GM23338 (cell line): ENCODE data around the gene TSPEAR. TPM values are rescaled to one million over a fixed set of nuclear protein-coding genes. Genes with fewer than 3 reads are reported as not detected.
A peak's percentile ranks its signal among the peaks of the same experiment; 100 is the strongest.

Source experiments
- ATAC-seq: fragments of 200-7000 bp; cut with Tn5 transposase; 3 replicates; pipeline ENCODE4 v1.9.1; 2020
- DNase-seq: peaks from one replicate; pipeline ENCODE4 v3.0.0-alpha.2; 2015; ENCODE audit warnings: low spot score
- H2AFZ ChIP-seq: fragments of 200-600 bp; sonication (generic); 2 replicates; pipeline ENCODE4 v1.8.0; 2016; ENCODE audit warnings: antibody characterized with exemption, mild to moderate bottlenecking, moderate library complexity
- H3F3A ChIP-seq: fragments of 200-600 bp; sonication (generic); replicated peaks from 2 replicates; pipeline ENCODE4 v1.8.0; 2017; ENCODE audit warnings: antibody characterized with exemption, mixed run types, low read depth
- H3K27ac ChIP-seq: fragments of 200-600 bp; sonication (generic); 2 replicates; pipeline ENCODE4 v1.6.1; 2016; ENCODE audit warnings: low read depth
- H3K27me3 ChIP-seq: fragments of 200-600 bp; sonication (generic); 2 replicates; pipeline ENCODE4 v1.8.0; 2016; ENCODE audit warnings: mild to moderate bottlenecking, mixed run types, moderate library complexity; ENCODE audit not compliant: insufficient read depth
- H3K36me3 ChIP-seq: fragments of 200-600 bp; sonication (generic); 2 replicates; pipeline ENCODE4 v1.8.0; 2016; ENCODE audit warnings: mild to moderate bottlenecking; ENCODE audit not compliant: insufficient read depth
- H3K4me1 ChIP-seq: fragments of 200-600 bp; sonication (generic); 2 replicates; pipeline ENCODE4 v1.8.0; 2016; ENCODE audit warnings: mild to moderate bottlenecking, moderate library complexity; ENCODE audit not compliant: insufficient read depth
- H3K4me2 ChIP-seq: fragments of 200-600 bp; sonication (generic); 2 replicates; pipeline ENCODE4 v1.7.1; 2017; ENCODE audit warnings: mixed run types
- H3K4me3 ChIP-seq: fragments of 200-600 bp; sonication (generic); 2 replicates; pipeline ENCODE4 v1.6.1; 2016; ENCODE audit warnings: mixed run types
- H3K79me2 ChIP-seq: fragments of 200-600 bp; sonication (generic); replicated peaks from 2 replicates; pipeline ENCODE4 v1.8.0; 2017; ENCODE audit warnings: mild to moderate bottlenecking; ENCODE audit not compliant: insufficient read depth
- H3K9me2 ChIP-seq: fragments of 200-600 bp; sonication (generic); 2 replicates; pipeline ENCODE4 v1.8.0; 2017; ENCODE audit not compliant: insufficient read depth
- H4K20me1 ChIP-seq: fragments of 200-600 bp; sonication (generic); replicated peaks from 2 replicates; pipeline ENCODE4 v1.8.0; 2017; ENCODE audit warnings: mild to moderate bottlenecking; ENCODE audit not compliant: insufficient read depth
- H3K27ac Mint-ChIP-seq: 2 replicates; pipeline ENCODE4 v1.8.0; 2020; ENCODE audit warnings: inconsistent platforms, mild to moderate bottlenecking, moderate library complexity, mixed read lengths
- H3K27me3 Mint-ChIP-seq: 3 replicates; pipeline ENCODE4 v1.8.0; 2022; ENCODE audit warnings: low read depth, mild to moderate bottlenecking, moderate library complexity, mixed read lengths, inconsistent platforms; ENCODE audit not compliant: insufficient read depth, poor library complexity
- H3K36me3 Mint-ChIP-seq: 3 replicates; pipeline ENCODE4 v1.8.0; 2021; ENCODE audit warnings: low read depth, mild to moderate bottlenecking, inconsistent platforms, moderate library complexity, mixed read lengths
- H3K4me1 Mint-ChIP-seq: 3 replicates; pipeline ENCODE4 v1.8.0; 2020; ENCODE audit warnings: mild to moderate bottlenecking, inconsistent platforms, mixed read lengths
- H3K4me3 Mint-ChIP-seq: 3 replicates; pipeline ENCODE4 v1.8.0; 2021; ENCODE audit warnings: moderate library complexity, mild to moderate bottlenecking, inconsistent platforms, mixed read lengths
- H3K9me3 Mint-ChIP-seq: 3 replicates; pipeline ENCODE4 v1.8.0; 2020; ENCODE audit warnings: moderate library complexity, mild to moderate bottlenecking, inconsistent platforms, mixed read lengths
- POLR2AphosphoS5 ChIP-seq: IDR thresholded peaks from 2 replicates; pipeline ENCODE4 v1.6.1; 2016; ENCODE audit warnings: antibody characterized with exemption, low read depth
- STAT1 ChIP-seq: IDR thresholded peaks from one replicate; pipeline ENCODE4 v1.6.1; 2016; ENCODE audit warnings: antibody characterized with exemption; ENCODE audit not compliant: unreplicated experiment
- ZNF331 ChIP-seq: fragments of 250-450 bp; sonication (Bioruptor Pico); IDR thresholded peaks from 2 replicates; pipeline ENCODE4 v1.5.0; 2020; ENCODE audit warnings: low read depth, mild to moderate bottlenecking, moderate library complexity
- polyA plus RNA-seq: library from polyadenylated mRNA; unstranded; fragments of >200 nt; fragmentation: Nextera tagmentation; extraction: Ambion mirVana; gene quantifications from 2 replicates; pipeline ENCODE4 v1.2.1, GENCODE V29; 2016
- total RNA-seq: library from RNA; depleted of rRNA; stranded (reverse); fragments of >200 nt; shearing (Covaris generic); gene quantifications from 2 replicates; pipeline ENCODE4 v1.2.3, GENCODE V29; 2014
- TF ChIP-seq, protein P1 (sequence below), 2 experiments: fragments of 200-600 bp in 1 of 2; sonication (generic) in 1 of 2; conservative IDR thresholded peaks; 2 replicates each; pipeline versions ENCODE4 v1.5.1 to v1.6.1; 2016 to 2017; ENCODE audit warnings: antibody characterized with exemption in 2 of 2, low read depth in 2 of 2, mild to moderate bottlenecking in 2 of 2, moderate library complexity in 1 of 2
- TF ChIP-seq, protein P2 (sequence below): fragments of 250-450 bp; sonication (Bioruptor Pico); IDR thresholded peaks from 2 replicates; pipeline ENCODE4 v1.5.0; 2020; ENCODE audit warnings: mild to moderate bottlenecking, moderate library complexity

TSPEAR gene
- total and polyA plus RNA-seq, 2 experiments from 2014 or later, result 0.35 to 0.92 TPM

DNA sequence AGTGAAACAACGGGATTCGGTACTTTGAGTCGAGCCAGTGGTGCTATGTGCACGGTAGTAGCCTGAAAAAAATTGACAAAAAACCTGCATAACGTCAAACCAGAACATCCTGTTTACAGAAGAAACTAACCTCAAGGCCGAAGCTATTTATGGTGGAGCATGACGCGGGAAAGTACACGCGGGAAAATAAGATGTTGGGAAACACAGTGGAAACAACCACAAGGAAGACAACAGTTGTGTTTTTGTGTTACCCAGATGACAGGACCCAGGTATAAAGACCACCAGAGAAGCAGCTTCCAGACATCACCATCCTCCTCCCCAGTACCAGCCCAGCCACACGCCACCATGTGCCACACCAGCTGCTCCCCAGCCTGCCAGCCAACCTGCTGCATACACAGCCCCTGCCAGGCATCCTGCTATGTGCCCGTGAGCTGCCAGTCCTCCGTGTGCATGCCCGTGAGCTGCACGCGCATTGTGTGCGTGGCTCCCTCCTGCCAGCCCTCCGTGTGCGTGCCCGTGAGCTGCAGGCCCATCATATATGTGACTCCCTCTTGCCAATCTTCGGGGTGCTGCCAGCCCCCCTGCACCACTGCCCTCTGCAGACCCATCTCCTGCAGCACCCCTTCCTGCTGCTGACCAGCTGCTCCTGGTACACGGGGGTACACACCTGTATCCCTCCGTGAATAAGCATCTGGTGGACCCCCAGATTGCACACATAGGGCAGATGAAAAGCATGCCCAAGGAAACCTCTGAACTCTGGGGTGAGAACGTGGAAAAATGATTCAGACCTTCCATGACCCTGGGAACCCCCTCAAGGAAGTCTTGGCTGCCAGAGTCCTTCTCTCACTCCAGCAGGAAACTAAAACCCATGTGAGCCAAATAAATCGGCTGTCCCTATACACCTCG lies 53.5 kb downstream of the TSPEAR start, which contains the start of gene KRTAP12-3:
Gene KRTAP12-3 (plus strand): TSS at position 298 of the 906 bp plus-strand sequence. CDS start 48 bp downstream, at position 346.
- Histone ChIP-seq H3K4me1 (peaks cover 31% of the 10 kb centered on the region), H3F3A (0 out of 2 replicates have a peak, but pooled peaks cover 3% of the 10 kb centered on the region), H4K20me1 (no peaks in the 10 kb centered on the region), H3K27ac (no peak within 1 kb of the TSS), H3K79me2 (no peaks in the 10 kb centered on the region), H3K36me3 (no peaks in the 10 kb centered on the region), H3K27me3 (no peaks in the 10 kb centered on the region), H3K9me2 (no peaks in the 10 kb centered on the region), H3K4me2 (0 out of 2 replicates have a peak within 1 kb of the TSS, but pooled peaks have one; percentile 47), H2AFZ (peak within 1 kb of the TSS; percentile 86), H3K4me3 (no peak within 1 kb of the TSS)
- no peak for DNase-seq
- peaks cover 21% of the 10 kb centered on the region for H3K9me3 Mint-ChIP-seq
- no peak within 1 kb of the TSS; the same call in 2 of the 3 replicates for H3K4me3 Mint-ChIP-seq
- no peak within 1 kb of the TSS; the same call in 1 of the 2 replicates for H3K27ac Mint-ChIP-seq
- TF ChIP-seq, protein P1, sequence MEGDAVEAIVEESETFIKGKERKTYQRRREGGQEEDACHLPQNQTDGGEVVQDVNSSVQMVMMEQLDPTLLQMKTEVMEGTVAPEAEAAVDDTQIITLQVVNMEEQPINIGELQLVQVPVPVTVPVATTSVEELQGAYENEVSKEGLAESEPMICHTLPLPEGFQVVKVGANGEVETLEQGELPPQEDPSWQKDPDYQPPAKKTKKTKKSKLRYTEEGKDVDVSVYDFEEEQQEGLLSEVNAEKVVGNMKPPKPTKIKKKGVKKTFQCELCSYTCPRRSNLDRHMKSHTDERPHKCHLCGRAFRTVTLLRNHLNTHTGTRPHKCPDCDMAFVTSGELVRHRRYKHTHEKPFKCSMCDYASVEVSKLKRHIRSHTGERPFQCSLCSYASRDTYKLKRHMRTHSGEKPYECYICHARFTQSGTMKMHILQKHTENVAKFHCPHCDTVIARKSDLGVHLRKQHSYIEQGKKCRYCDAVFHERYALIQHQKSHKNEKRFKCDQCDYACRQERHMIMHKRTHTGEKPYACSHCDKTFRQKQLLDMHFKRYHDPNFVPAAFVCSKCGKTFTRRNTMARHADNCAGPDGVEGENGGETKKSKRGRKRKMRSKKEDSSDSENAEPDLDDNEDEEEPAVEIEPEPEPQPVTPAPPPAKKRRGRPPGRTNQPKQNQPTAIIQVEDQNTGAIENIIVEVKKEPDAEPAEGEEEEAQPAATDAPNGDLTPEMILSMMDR (conservative IDR thresholded peaks at IDR 0.05; ENCODE audit: low read depth in 2 of 2), result no peak
- TF ChIP-seq, protein P2, sequence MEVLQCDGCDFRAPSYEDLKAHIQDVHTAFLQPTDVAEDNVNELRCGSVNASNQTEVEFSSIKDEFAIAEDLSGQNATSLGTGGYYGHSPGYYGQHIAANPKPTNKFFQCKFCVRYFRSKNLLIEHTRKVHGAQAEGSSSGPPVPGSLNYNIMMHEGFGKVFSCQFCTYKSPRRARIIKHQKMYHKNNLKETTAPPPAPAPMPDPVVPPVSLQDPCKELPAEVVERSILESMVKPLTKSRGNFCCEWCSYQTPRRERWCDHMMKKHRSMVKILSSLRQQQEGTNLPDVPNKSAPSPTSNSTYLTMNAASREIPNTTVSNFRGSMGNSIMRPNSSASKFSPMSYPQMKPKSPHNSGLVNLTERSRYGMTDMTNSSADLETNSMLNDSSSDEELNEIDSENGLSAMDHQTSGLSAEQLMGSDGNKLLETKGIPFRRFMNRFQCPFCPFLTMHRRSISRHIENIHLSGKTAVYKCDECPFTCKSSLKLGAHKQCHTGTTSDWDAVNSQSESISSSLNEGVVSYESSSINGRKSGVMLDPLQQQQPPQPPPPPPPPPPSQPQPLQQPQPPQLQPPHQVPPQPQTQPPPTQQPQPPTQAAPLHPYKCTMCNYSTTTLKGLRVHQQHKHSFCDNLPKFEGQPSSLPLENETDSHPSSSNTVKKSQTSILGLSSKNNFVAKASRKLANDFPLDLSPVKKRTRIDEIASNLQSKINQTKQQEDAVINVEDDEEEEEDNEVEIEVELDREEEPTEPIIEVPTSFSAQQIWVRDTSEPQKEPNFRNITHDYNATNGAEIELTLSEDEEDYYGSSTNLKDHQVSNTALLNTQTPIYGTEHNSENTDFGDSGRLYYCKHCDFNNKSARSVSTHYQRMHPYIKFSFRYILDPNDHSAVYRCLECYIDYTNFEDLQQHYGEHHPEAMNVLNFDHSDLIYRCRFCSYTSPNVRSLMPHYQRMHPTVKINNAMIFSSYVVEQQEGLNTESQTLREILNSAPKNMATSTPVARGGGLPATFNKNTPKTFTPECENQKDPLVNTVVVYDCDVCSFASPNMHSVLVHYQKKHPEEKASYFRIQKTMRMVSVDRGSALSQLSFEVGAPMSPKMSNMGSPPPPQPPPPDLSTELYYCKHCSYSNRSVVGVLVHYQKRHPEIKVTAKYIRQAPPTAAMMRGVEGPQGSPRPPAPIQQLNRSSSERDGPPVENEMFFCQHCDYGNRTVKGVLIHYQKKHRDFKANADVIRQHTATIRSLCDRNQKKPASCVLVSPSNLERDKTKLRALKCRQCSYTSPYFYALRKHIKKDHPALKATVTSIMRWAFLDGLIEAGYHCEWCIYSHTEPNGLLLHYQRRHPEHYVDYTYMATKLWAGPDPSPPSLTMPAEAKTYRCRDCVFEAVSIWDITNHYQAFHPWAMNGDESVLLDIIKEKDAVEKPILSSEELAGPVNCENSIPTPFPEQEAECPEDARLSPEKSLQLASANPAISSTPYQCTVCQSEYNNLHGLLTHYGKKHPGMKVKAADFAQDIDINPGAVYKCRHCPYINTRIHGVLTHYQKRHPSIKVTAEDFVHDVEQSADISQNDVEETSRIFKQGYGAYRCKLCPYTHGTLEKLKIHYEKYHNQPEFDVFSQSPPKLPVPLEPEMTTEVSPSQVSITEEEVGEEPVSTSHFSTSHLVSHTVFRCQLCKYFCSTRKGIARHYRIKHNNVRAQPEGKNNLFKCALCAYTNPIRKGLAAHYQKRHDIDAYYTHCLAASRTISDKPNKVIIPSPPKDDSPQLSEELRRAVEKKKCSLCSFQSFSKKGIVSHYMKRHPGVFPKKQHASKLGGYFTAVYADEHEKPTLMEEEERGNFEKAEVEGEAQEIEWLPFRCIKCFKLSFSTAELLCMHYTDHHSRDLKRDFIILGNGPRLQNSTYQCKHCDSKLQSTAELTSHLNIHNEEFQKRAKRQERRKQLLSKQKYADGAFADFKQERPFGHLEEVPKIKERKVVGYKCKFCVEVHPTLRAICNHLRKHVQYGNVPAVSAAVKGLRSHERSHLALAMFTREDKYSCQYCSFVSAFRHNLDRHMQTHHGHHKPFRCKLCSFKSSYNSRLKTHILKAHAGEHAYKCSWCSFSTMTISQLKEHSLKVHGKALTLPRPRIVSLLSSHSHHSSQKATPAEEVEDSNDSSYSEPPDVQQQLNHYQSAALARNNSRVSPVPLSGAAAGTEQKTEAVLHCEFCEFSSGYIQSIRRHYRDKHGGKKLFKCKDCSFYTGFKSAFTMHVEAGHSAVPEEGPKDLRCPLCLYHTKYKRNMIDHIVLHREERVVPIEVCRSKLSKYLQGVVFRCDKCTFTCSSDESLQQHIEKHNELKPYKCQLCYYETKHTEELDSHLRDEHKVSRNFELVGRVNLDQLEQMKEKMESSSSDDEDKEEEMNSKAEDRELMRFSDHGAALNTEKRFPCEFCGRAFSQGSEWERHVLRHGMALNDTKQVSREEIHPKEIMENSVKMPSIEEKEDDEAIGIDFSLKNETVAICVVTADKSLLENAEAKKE, result no peak
- no peak for TF ChIP-seq ZNF331 (CRISPR knock-in tag)
- no peak for TF ChIP-seq STAT1
- no peak for TF ChIP-seq POLR2AphosphoS5
- no peak for ATAC-seq
- peaks cover 8% of the 10 kb centered on the region for H3K27me3 Mint-ChIP-seq
- H3K4me1 Mint-ChIP-seq, result peaks cover 30% of the 10 kb centered on the region
- H3K36me3 Mint-ChIP-seq, result peaks cover 9% of the 10 kb centered on the region; the same call in 2 of the 3 replicates
